ENCODE data around the gene CDH23.

CDH23 gene

GRCh38 chr10:71391701-71392100, 5.0 kb upstream of the CDH23 start:
- DNase-seq (ENCODE audit: insufficient read length, low spot score) = no peak
- FAIRE-seq = no peak

- FAIRE-seq = no peak
Measured at GRCh38 chr10:71392292-71392691, 4.4 kb upstream of the CDH23 start.

GRCh38 chr10:71392791-71393781, 3.6 kb upstream of the CDH23 start:
- DNase-seq (ENCODE audit: insufficient read length, low spot score) (no peak), FAIRE-seq (no peak)

More at GRCh38 chr10:71392292-71392691, 4.4 kb upstream of the CDH23 start:
- no peak for DNase-seq (ENCODE audit: insufficient read length, low spot score)

GRCh38 chr10:71393841-71394475, 2.8 kb upstream of the CDH23 start:
- DNase-seq (ENCODE audit: insufficient read length, low spot score) (no peak), FAIRE-seq (no peak)

- FAIRE-seq (no peak), DNase-seq (ENCODE audit: insufficient read length, low spot score) (no peak)
Measured at GRCh38 chr10:71394926-71395562, 1.7 kb upstream of the CDH23 start.

GRCh38 chr10:71395621-71396020, 1.1 kb upstream of the CDH23 start:
- no peak for DNase-seq (ENCODE audit: insufficient read length, low spot score)
- no peak for FAIRE-seq

GRCh38 chr10:71396084-71396710, 523 bp upstream of the CDH23 start:
- FAIRE-seq (no peak), DNase-seq (ENCODE audit: insufficient read length, low spot score) (no peak)

- no peak for DNase-seq (ENCODE audit: insufficient read length, low spot score)
- FAIRE-seq = no peak
Measured at GRCh38 chr10:71397296-71398212, 834 bp downstream of the CDH23 start.

GRCh38 chr10:71398976-71399375, 2.3 kb downstream of the CDH23 start:
- FAIRE-seq (no peak), DNase-seq (ENCODE audit: insufficient read length, low spot score) (no peak)

GRCh38 chr10:71399946-71400345, 3.2 kb downstream of the CDH23 start:
- FAIRE-seq (no peak), DNase-seq (ENCODE audit: insufficient read length, low spot score) (no peak)

GRCh38 chr10:71401056-71401455, 4.3 kb downstream of the CDH23 start:
- no peak for FAIRE-seq
- DNase-seq (ENCODE audit: insufficient read length, low spot score) = no peak

GRCh38 chr10:71402005-71402404, 5.3 kb downstream of the CDH23 start:
- FAIRE-seq = no peak
- DNase-seq (ENCODE audit: insufficient read length, low spot score) = no peak

GRCh38 chr10:71404503-71405295, 8.0 kb downstream of the CDH23 start:
- DNase-seq (ENCODE audit: insufficient read length, low spot score) = no peak
- no peak for FAIRE-seq

GRCh38 chr10:71406878-71407277, 10.2 kb downstream of the CDH23 start:
- FAIRE-seq (no peak), DNase-seq (ENCODE audit: insufficient read length, low spot score) (no peak)

- FAIRE-seq = no peak
- DNase-seq (ENCODE audit: insufficient read length, low spot score) = no peak
Measured at GRCh38 chr10:71408436-71409225, 11.9 kb downstream of the CDH23 start.

GRCh38 chr10:71409516-71410104, 12.9 kb downstream of the CDH23 start:
- no peak for DNase-seq (ENCODE audit: insufficient read length, low spot score)
- FAIRE-seq = no peak

- DNase-seq (ENCODE audit: insufficient read length, low spot score) (no peak), FAIRE-seq (no peak)
Measured at GRCh38 chr10:71413581-71413980, 16.9 kb downstream of the CDH23 start.

- peak; percentile 39 for FAIRE-seq
- DNase-seq (ENCODE audit: insufficient read length, low spot score) = no peak
Measured at GRCh38 chr10:71414359-71414758, 17.6 kb downstream of the CDH23 start.
